ENCODE results near the gene CBX5. TPM values are rescaled to one million over a fixed set of nuclear protein-coding genes. Genes with fewer than 3 reads are reported as not detected.
A peak's percentile ranks its signal among the peaks of the same experiment; 100 is the strongest.

The CBX5 gene
- total and polyA plus RNA-seq, 5 donors from 2014 or later: 18.2 to 38.9 (median 19.9) TPM

- H3K4me1 Mint-ChIP-seq: peaks cover 12 to 36% (median 24%) of the 10 kb centered on the region in 4 donors
- H3K27me3 Mint-ChIP-seq: no peaks in the 10 kb centered on the region
- no peak overlapping the region for H3K27ac ChIP-seq (ENCODE audit: insufficient read depth, low read length, poor library complexity, severe bottlenecking)
- peaks cover 17% of the 10 kb centered on the region for H3K36me3 Mint-ChIP-seq
- no peak for ATAC-seq (ENCODE audit: low read depth in 2 of 2)
- no peaks in the 10 kb centered on the region for H3K27me3 ChIP-seq (ENCODE audit: control insufficient read depth, insufficient read depth, low read length)
- no peak overlapping the region for H3K4me3 ChIP-seq (ENCODE audit: low read depth, low read length)
- H3K27ac Mint-ChIP-seq: no peak overlapping the region
- no peak for DNase-seq
- no peaks in the 10 kb centered on the region for H3K9me3 Mint-ChIP-seq
- H3K4me3 Mint-ChIP-seq: no peak overlapping the region
- H3K36me3 ChIP-seq (ENCODE audit: control insufficient read depth, insufficient read depth, low read length): peaks cover 22% of the 10 kb centered on the region
- H3K4me1 ChIP-seq (ENCODE audit: control insufficient read depth, insufficient read depth, low read length, poor library complexity, severe bottlenecking): peaks cover 18% of the 10 kb centered on the region
- H3K9me3 ChIP-seq (ENCODE audit: control insufficient read depth in 2 of 2, low read length in 2 of 2): no peaks in the 10 kb centered on the region
Observed at GRCh38 chr12:54257332-54257731, 22.6 kb downstream of the CBX5 start.

DNA sequence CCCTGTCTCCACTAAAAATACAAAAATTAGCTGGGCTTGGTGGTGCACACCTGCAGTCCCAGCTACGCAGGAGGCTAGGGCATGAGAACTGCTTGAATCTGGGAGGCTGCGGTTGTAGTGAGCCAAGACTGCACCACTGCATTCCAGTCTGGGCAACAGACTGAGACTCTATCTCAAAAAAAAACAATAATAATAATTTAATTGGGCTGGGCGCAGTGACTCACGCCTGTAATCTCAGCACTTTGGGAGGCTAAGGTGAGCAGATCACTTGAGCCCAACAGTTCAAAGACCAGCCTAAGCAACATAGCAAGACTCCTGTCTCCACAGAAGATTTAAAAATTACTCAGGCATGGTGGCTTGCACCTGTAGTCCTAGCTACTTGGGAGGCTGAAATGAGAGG lies 26.7 kb downstream of the CBX5 start:
- H3K9me3 Mint-ChIP-seq: peaks cover 0 to 2% (median 0%) of the 10 kb centered on the region in 7 donors
- Histone ChIP-seq H3K27ac (ENCODE audit: insufficient read depth, low read length, poor library complexity, severe bottlenecking) (no peak overlapping the region), H3K4me3 (ENCODE audit: low read depth, low read length) (no peak overlapping the region), H3K9me3 (ENCODE audit: control insufficient read depth in 2 of 2, low read length in 2 of 2) (no peaks in the 10 kb centered on the region), H3K27me3 (ENCODE audit: control insufficient read depth, insufficient read depth, low read length) (no peaks in the 10 kb centered on the region), H3K36me3 (ENCODE audit: control insufficient read depth, insufficient read depth, low read length) (peaks cover 28% of the 10 kb centered on the region), H3K4me1 (ENCODE audit: control insufficient read depth, insufficient read depth, low read length, poor library complexity, severe bottlenecking) (no peaks in the 10 kb centered on the region)
- no peak for DNase-seq
- no peaks in the 10 kb centered on the region for H3K27me3 Mint-ChIP-seq
- H3K27ac Mint-ChIP-seq: no peak overlapping the region
- ATAC-seq (ENCODE audit: low read depth in 2 of 2): no peak
- peaks cover 5 to 28% (median 15%) of the 10 kb centered on the region in 4 donors for H3K4me1 Mint-ChIP-seq
- H3K36me3 Mint-ChIP-seq: peaks cover 33% of the 10 kb centered on the region
- no peak overlapping the region for H3K4me3 Mint-ChIP-seq

GRCh38 chr12:54251667-54252284 lies 28.1 kb downstream of the CBX5 start:
- peak overlapping the region in 1 of 3 donors; percentile 8 for H3K27ac Mint-ChIP-seq

GRCh38 chr12:54249489-54249888 lies 30.4 kb downstream of the CBX5 start:
- H3K36me3 ChIP-seq (ENCODE audit: control insufficient read depth, insufficient read depth, low read length): peaks cover 24% of the 10 kb centered on the region
- H3K9me3 Mint-ChIP-seq: peaks cover 0 to 2% (median 0%) of the 10 kb centered on the region in 7 donors
- peak overlapping the region in 1 of 3 donors; percentile 69 for H3K27ac Mint-ChIP-seq
- ATAC-seq (ENCODE audit: low read depth in 2 of 2) (no peak), DNase-seq (no peak)
- no peak overlapping the region for H3K4me3 Mint-ChIP-seq
- no peaks in the 10 kb centered on the region for H3K9me3 ChIP-seq (ENCODE audit: control insufficient read depth in 2 of 2, low read length in 2 of 2)
- no peaks in the 10 kb centered on the region for H3K27me3 ChIP-seq (ENCODE audit: control insufficient read depth, insufficient read depth, low read length)
- no peaks in the 10 kb centered on the region for H3K4me1 ChIP-seq (ENCODE audit: control insufficient read depth, insufficient read depth, low read length, poor library complexity, severe bottlenecking)
- H3K27ac ChIP-seq (ENCODE audit: insufficient read depth, low read length, poor library complexity, severe bottlenecking): no peak overlapping the region
- H3K4me3 ChIP-seq (ENCODE audit: low read depth, low read length): no peak overlapping the region
- H3K27me3 Mint-ChIP-seq: no peaks in the 10 kb centered on the region
- H3K36me3 Mint-ChIP-seq: peaks cover 29% of the 10 kb centered on the region
- H3K4me1 Mint-ChIP-seq: peaks cover 2 to 22% (median 7%) of the 10 kb centered on the region in 4 donors

More at GRCh38 chr12:54251667-54252284, 28.1 kb downstream of the CBX5 start:
- no peaks in the 10 kb centered on the region for H3K4me1 ChIP-seq (ENCODE audit: control insufficient read depth, insufficient read depth, low read length, poor library complexity, severe bottlenecking)
- Mint-ChIP-seq H3K4me1 (peaks cover 5 to 28% (median 11%) of the 10 kb centered on the region in 4 donors), H3K4me3 (no peak overlapping the region), H3K9me3 (peaks cover 0 to 2% (median 0%) of the 10 kb centered on the region in 7 donors), H3K36me3 (peaks cover 37% of the 10 kb centered on the region), H3K27me3 (no peaks in the 10 kb centered on the region)
- H3K4me3 ChIP-seq (ENCODE audit: low read depth, low read length): no peak overlapping the region
- H3K27ac ChIP-seq (ENCODE audit: insufficient read depth, low read length, poor library complexity, severe bottlenecking): no peak overlapping the region
- DNase-seq (peak; percentile 3 to 70 (median 58)), ATAC-seq (ENCODE audit: low read depth in 2 of 2) (peak; percentile 53 to 62)
- H3K27me3 ChIP-seq (ENCODE audit: control insufficient read depth, insufficient read depth, low read length): no peaks in the 10 kb centered on the region
- peaks cover 30% of the 10 kb centered on the region for H3K36me3 ChIP-seq (ENCODE audit: control insufficient read depth, insufficient read depth, low read length)
- no peaks in the 10 kb centered on the region for H3K9me3 ChIP-seq (ENCODE audit: control insufficient read depth in 2 of 2, low read length in 2 of 2)

DNA sequence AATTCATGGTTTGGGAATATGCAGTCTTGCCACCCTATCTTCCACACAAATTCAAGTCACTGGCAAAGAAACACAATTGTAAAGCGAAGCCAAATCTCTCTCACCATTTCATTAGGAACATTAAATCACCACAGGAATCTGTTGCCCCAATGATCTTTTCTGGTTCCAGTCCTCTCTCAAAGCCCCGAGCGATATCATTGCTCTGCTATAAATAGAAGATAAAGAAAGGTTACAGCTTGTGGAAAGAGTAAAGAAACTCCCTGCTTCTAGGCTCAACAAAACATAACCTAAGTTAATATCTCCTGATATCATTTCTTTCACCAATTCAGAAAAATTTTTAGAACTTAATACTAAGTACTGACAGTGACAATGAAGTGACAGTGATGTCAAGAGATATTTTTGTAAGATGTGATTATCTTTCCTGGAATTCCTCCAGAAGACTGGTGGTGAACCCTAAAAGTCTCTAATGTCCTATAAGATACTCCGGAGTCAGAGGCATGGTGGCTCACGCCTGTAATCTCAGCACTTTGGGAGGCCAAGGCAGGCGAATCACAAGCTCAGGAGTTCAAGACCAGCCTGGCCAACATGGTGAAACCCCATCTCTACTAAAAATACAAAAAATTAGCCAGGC lies 33.8 kb downstream of the CBX5 start:
- no peak for ATAC-seq (ENCODE audit: low read depth in 2 of 2)
- H3K4me3 Mint-ChIP-seq: no peak overlapping the region
- no peaks in the 10 kb centered on the region for H3K27me3 Mint-ChIP-seq
- no peak for DNase-seq
- Histone ChIP-seq H3K4me1 (ENCODE audit: control insufficient read depth, insufficient read depth, low read length, poor library complexity, severe bottlenecking) (no peaks in the 10 kb centered on the region), H3K27me3 (ENCODE audit: control insufficient read depth, insufficient read depth, low read length) (no peaks in the 10 kb centered on the region), H3K4me3 (ENCODE audit: low read depth, low read length) (no peak overlapping the region), H3K36me3 (ENCODE audit: control insufficient read depth, insufficient read depth, low read length) (peaks cover 32% of the 10 kb centered on the region), H3K9me3 (ENCODE audit: control insufficient read depth in 2 of 2, low read length in 2 of 2) (no peaks in the 10 kb centered on the region), H3K27ac (ENCODE audit: insufficient read depth, low read length, poor library complexity, severe bottlenecking) (no peak overlapping the region)
- peaks cover 3 to 12% (median 6%) of the 10 kb centered on the region in 4 donors for H3K4me1 Mint-ChIP-seq
- H3K27ac Mint-ChIP-seq: no peak overlapping the region
- H3K36me3 Mint-ChIP-seq: peaks cover 32% of the 10 kb centered on the region
- no peaks in the 10 kb centered on the region for H3K9me3 Mint-ChIP-seq

DNA sequence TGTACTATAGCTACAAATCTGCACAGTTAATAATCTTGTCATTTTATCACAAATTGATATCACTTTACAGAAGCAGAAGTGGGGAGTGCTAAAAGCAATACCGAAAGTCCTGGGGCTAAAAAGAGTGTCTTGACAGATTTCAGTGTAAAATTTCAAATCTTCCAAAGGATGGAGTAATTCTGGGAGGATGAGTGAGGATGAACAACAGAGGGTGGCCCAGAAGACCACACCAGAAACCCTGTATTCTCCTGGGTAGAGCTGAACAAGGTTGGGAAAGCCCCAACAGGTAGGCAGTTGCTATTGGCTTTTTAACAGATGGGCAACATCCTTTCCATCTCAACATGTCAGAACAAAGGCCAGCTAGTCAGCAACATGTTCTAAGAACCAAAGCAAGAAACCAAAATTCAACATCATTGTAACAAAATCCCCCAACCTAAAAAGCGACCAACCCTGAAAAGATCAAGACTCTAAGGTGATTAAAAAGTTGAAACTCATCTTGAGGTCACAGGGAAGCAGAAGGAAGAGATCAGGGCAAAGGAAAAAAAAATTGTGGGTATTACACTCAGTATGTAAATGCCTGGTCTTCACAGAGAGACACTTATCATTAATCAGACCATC lies 38.8 kb downstream of the CBX5 start:
- Mint-ChIP-seq H3K4me3 (no peak overlapping the region), H3K27me3 (no peaks in the 10 kb centered on the region), H3K9me3 (no peaks in the 10 kb centered on the region), H3K36me3 (peaks cover 23% of the 10 kb centered on the region), H3K4me1 (peaks cover 6 to 10% (median 8%) of the 10 kb centered on the region in 4 donors), H3K27ac (peak overlapping the region; percentile 21 to 78 (median 54))
- ATAC-seq (ENCODE audit: low read depth in 2 of 2) (no peak), DNase-seq (peak in 1 of 3 donors; percentile 30)
- no peaks in the 10 kb centered on the region for H3K9me3 ChIP-seq (ENCODE audit: control insufficient read depth in 2 of 2, low read length in 2 of 2)
- peaks cover 34% of the 10 kb centered on the region for H3K36me3 ChIP-seq (ENCODE audit: control insufficient read depth, insufficient read depth, low read length)
- no peaks in the 10 kb centered on the region for H3K27me3 ChIP-seq (ENCODE audit: control insufficient read depth, insufficient read depth, low read length)
- no peak overlapping the region for H3K4me3 ChIP-seq (ENCODE audit: low read depth, low read length)
- no peaks in the 10 kb centered on the region for H3K4me1 ChIP-seq (ENCODE audit: control insufficient read depth, insufficient read depth, low read length, poor library complexity, severe bottlenecking)
- no peak overlapping the region for H3K27ac ChIP-seq (ENCODE audit: insufficient read depth, low read length, poor library complexity, severe bottlenecking)

DNA sequence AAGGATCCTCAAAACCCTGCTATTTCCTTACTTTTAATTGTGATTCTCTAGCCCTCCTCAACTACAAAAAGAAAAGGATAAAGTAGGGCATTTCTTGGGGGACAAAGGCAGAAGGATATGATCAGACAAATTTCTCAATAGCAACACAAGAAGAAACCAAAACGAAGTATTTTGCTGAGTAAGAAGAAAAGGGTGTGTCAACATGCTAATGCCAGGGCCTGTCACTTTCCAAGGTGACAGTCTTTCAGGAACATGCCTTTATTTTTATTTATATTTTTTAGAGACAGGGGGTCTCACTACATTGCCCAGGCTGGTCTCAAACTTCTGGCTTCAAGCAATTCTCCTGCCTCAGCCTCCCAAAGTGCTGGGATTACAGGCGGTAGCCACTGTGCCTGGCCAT lies 39.8 kb downstream of the CBX5 start:
- no peaks in the 10 kb centered on the region for H3K9me3 ChIP-seq (ENCODE audit: control insufficient read depth in 2 of 2, low read length in 2 of 2)
- no peak overlapping the region for H3K27ac ChIP-seq (ENCODE audit: insufficient read depth, low read length, poor library complexity, severe bottlenecking)
- no peaks in the 10 kb centered on the region for H3K4me1 ChIP-seq (ENCODE audit: control insufficient read depth, insufficient read depth, low read length, poor library complexity, severe bottlenecking)
- Mint-ChIP-seq H3K27me3 (no peaks in the 10 kb centered on the region), H3K4me1 (peaks cover 6 to 10% (median 8%) of the 10 kb centered on the region in 4 donors), H3K4me3 (no peak overlapping the region), H3K36me3 (peaks cover 19% of the 10 kb centered on the region), H3K9me3 (no peaks in the 10 kb centered on the region), H3K27ac (peak overlapping the region in 2 of 3 donors; percentile 21 to 89)
- DNase-seq: no peak
- H3K27me3 ChIP-seq (ENCODE audit: control insufficient read depth, insufficient read depth, low read length): no peaks in the 10 kb centered on the region
- no peak overlapping the region for H3K4me3 ChIP-seq (ENCODE audit: low read depth, low read length)
- no peak for ATAC-seq (ENCODE audit: low read depth in 2 of 2)
- H3K36me3 ChIP-seq (ENCODE audit: control insufficient read depth, insufficient read depth, low read length): peaks cover 34% of the 10 kb centered on the region
